HG03175 (cell line): Measurements from ENCODE around the gene NOB1.
A peak's percentile ranks its signal among the peaks of the same experiment; 100 is the strongest.
"Not testable (repeated sequence)": the region's sequence is repeated elsewhere in the genome, so short reads cannot be mapped to it uniquely, and the experiment has no call there.

Source experiments
- ATAC-seq: cut with Tn5 transposase; IDR thresholded peaks from one replicate; pipeline ENCODE4 v1.9.1; 2021; ENCODE audit warnings: mild to moderate bottlenecking, moderate library complexity; ENCODE audit not compliant: unreplicated experiment

The NOB1 gene

DNA sequence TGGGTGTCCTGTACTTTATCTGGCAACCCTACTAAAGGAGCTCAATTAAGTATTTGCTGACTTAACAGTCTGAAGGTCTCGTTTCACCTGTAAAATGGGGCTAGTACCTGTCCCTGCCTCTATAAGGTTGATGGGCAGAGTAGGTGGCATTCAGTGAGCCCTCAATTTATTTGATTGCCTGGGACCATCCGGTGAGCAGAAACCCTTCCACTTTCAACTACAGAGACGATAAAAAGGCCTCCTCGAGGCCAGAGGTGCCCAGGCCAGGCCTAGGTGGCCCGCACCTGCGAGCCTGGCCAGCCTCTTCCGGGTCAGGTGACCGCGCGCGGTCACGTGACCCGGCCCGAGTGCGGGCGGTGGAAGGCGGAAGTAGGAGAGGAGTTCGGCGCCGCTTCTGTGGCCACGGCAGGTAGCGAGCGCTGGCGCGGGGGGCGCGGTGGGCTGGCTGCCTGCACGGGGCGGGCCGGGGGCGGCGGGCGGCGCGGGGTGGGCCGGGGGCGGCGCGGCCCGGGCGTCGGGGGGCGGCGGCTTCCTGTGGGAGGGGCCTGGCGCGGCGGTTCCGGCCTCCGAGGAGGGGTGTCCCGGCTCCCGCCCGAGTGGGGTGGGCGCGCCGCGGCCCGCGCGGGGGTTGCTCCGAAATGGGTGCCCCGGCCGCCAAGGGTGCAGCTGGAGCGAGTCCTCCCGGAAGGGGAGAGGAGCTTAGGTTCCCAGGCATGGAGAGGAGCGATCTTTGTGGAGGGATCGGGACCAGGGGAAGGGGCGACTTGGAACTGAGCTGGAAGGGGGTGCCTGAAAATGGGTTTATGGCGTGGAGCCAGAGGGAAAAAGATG is 7.5 kb upstream of the NOB1 start, which contains the start of gene WWP2:
WWP2 (plus strand) TSS at position 350 of the 831 bp plus-strand sequence. CDS start 24,679 bp downstream, outside the sequence.
- ATAC-seq = peak; percentile 76

DNA sequence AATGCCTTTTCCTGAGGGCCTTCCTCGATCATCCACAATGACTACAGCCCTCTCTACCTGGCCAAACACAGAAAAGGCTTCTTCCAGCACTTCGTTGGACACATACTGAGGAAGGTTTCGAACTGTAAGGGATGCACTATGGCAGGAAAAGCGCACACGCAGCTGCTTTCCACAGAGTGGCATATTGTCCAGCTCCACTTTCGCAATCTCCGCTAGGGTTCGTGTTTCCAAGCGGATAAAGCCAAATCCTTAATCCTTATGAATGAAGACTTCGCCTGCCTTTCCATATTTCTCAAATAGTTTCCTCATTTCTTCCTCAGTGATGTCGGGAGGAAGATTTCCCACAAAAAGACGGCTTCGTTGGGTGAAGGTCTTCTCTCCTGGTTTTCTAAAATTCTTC is 2.6 kb upstream of the NOB1 start:
- ATAC-seq = not testable (repeated sequence)

DNA sequence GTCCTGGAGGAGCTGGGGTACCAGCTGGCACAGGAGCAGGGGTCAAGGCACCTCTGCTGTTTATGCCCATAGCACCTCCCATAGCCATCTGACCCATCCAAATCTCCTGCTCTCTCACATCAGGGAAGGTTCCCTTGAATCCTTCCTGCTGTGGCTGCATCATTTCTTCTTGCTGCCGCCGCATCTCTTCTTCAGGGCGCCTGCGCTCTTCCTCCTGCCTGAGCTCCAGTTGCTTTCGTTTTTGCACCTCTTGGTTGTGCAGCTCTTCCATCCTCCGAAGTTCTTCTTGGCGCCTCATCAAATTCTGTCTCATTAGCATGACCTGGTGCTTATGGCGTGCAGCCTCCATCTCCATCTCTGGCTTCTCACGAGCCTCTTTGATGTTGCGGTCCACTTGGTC is 2.0 kb upstream of the NOB1 start:
- no peak for ATAC-seq

DNA sequence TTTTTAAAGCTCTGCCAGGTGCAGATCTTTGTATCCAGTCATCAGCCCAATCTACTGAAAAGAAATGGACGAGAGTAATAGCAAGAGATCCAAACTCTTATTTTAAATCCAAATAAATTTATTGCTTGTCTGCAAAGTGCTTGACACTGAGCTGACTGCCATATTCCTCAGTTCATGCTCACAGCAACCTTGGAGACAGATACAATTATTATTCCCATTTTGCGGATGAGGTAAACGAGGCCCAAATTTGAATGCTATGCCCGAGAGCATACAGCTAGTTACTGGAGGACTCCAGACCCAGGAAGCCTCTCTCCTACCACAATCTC is 620 bp downstream of the NOB1 start:
- ATAC-seq = no peak

DNA sequence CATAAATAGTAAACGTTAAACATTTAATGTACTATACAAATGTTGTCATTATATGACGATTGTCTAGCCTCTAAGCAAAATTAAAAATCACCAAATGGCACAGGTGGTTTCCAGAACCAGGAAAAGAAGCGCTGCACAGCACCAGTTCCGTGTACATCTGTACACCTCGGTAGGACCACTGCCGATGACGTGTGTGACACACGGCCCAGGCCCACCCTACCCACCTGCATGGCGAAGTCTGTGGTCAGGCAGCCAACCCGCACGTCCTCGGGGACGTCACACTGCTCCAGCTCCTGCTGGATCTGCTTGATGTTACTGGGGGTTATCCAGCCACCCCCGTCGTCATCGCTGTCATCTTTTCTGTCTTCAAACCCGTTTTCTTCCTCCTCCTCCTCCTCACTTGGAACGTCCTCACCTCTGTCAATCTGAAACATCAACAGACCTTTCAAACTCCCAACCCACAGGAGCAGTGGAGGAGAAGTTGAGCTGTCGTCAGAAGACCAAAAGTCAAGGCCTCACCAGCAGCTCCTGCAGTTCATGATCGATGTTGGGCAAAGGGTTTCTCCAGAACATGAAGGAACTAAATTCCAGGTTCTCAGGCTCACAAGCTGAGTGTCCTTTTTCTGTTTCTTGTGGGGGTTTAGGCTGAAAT is 5.9 kb downstream of the NOB1 start:
- no peak for ATAC-seq

DNA sequence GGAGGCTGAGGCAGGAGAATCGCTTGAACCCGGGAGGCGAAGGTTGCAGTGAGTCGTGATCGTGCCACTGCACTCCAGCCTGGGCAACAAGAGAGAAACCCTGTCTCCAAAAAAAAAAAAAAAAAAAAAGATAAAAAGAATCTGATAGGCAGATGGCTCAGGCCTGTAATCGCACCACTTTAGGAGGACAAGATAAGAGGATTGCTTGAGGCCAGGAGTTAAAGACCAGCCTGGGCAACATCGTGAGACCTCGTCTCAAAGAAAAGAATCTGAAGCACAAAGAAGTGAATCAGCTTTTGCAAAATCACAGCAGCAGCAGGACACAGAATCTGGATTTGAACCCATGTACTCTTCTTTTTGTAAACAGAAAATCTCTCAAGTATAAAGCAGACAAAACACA is 7.6 kb downstream of the NOB1 start:
- ATAC-seq = no peak

DNA sequence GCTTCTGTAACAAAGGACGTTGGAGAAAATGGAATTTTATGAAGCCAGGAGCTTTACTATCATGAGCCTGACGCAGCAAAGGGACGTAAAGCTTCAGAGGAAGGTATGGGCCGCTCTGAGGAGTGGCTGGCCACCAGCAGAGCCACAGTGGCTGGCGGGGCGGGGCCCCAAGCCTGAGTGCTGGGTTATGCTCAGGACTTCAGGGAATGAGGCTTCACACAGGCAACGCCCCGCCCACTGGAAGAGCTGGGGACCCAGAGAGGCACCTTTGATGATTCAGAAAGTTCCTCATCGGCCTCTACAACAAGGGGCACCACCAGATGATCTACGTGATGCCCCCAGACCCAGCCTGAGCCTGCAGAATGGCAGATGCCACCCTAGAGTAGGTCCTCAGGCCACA is 8.8 kb downstream of the NOB1 start:
- no peak for ATAC-seq

DNA sequence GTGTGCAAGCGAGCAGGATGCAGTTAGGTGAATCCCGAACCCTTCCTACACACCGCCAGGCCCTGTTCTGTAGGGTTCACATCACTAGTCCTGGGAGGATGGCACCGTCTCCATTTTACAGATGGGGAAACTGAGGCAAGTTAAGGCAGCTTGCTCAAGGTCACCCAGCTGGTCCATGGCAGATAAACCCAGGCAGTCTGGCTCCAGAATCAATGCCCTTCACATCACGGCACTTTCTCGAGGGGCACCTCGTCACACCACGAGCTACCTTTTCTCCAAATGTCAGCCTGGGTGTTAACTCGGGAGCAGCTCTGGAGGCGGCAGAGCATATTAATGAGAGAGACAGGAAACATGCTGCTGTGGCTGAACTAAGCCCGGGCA is 9.5 kb downstream of the NOB1 start:
- ATAC-seq = no peak

DNA sequence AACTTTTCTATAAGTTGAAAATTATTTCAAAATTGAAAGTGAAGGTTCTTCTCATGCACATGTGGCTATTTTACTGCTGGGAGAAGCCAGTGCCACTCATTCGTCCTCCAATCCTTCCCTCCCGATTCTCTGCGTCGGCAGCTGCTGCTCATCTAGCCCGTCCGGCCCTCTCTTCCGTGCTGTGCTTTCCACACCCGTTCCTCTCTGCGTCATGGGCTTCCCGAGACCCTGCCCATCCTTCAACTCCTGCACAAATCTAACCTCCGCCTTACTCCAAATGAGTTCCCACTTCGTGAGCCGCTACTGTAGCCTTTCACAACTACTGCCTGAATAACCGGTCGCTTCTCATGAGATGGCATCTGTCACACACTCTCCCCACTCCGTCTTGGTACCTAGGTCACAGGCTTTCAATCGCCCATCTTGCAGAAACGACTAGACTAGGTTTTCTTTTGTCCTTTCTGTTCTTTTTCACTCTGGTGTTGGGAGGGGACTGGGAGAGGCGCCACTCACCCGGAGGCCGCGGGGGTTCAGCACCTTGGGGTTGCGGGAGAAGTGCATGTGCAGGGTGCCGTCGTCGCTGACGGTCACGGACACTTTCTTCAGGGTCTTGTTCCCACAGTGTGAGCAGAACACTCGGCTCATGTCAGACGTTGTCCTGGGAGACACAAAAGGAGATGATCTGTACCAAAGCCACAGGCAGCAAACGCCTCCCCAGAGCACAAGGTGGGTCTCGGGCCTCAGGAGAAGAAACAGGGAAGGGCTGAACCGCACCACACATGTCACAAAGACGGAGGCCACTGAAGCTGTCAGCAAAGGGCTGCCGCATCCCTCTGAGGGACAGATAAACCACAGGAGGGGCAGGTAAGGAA is 10.1 kb downstream of the NOB1 start:
- ATAC-seq = no peak

DNA sequence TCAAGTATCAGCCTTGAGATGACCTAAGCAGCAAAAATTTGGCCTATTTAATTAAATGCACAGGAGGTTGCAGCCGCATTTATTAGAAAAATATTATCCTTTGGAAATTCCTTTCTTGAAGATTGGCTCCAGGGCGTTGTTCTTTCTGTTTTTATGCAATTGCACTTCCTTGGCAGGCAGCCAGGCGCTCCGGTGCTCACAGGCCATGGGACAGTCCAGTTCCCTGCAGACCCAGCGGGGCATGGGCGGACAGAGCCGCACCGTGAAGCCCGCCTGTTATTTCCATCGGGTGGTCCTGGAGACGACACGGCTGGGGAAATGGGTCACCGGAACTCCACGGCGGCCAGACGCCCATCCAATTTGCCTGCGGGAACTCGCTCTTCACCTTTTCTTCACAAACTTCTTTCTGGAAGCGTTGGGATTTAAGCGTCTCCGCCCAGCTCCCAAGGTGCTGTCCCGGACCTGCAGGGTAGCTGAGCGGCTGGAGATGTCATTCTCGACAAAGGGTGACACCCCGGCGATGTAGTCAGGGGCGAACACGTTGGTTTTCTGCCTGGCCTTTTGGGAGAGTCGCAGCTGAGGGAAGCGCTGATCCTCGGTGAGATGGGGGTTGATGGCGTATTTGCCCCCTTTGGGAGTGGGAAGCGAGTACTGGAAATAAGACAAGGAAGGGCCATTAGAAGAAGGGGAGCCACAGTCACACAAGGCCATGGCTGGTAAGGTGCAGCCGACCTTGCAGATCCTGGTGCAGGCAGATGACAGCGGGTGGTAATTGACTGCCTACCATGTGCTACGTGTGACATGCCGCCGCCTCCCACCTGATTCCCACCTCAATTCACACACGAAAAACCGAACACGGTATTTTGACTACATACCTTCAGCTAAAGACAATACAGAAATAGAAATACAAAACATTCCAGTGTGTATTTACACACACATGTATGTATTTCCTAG is 12.5 kb downstream of the NOB1 start:
- no peak for ATAC-seq

DNA sequence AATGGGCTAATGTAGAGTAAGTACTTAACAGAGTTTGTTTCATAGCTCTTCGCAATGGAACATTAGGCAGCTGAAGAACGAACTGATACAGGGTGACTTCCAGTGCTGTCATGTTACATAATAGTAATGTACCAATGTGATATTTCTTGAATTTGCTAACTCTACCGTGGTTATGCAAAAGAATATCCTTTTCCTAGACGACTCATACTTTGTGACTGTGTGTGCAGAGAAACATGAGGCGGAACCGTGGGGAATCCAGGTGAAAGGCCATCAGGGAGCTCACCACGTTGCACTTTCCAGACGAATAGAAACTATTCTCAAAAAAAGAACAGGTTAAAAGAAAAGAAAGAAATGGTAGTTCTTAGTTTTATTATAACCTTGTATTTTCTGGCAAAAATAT is 13.2 kb downstream of the NOB1 start:
- no peak for ATAC-seq

DNA sequence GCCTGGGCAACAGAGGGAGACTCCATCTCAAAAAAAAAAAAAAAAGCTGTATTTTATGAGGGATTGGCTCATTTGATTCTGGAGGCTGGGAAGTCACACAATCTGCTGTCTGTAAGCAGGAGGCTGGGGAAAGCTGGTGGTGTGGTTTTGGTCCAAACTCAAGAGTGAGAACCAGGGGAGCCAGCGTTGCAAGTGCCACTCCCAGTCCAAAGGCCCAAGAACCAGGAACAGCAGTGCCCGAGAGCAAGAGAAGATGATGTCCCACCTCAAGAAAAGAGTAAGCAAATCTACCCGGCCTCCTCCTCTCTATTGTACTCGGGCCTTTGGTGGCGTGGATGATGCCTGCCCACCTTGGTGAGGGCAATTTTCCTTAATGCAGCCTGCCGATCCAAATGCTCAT is 22.6 kb downstream of the NOB1 start:
- no peak for ATAC-seq

DNA sequence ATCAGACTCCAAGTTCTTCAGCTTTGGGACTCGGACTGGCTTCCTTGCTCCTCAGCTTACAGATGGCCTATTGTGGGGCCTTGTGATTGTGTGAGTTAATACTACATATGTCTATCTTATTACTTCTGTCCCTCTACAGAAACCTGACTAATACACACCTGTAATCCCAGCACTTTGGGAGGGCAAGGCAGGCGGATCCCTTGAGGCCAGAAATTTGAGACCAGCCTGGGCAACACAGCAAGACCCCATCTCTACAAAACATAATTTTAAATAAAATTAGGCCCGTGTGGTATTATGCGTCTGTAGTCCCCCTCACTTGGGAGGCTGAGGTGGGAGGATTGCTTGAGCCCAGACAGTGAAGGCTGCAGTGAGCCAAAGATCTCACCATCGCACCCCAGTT is 23.4 kb downstream of the NOB1 start:
- ATAC-seq = not testable (repeated sequence)

DNA sequence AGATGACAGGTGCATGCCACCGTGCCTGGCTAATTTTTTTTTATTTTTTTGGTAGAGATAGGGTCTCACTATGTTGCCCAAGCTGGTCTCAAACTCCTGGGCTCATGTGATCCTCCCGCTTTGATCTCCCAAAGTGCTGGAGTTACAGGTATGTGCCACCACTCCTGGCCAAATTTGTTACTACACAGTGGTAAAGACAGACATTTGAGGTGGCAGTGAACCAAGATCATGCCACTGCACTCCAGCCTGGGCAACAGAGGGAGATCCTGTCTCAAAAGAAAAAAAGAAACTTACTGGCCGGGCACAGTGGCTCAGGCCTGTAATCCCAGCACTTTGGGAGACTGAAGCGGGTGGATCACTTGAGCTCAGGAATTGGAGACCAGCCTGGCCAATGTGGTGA is 25.7 kb downstream of the NOB1 start:
- ATAC-seq = not testable (repeated sequence)

DNA sequence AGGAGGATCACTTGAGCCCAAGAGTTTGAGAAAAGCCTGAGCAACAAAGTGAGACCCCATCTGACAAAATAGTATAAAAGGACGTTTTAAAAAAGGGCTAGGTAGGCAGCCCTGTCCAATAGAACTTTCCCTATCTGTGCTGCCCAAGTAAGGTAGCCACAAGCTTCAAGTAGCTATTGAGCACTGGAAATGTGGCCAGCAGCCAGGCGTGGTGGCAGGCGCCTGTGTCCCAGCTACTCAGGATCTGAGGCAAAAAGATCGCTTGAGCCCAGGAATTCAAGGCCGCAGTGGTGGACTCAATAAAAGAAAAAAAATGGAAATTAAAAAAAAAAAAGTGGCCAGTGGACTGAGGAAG is 26.8 kb downstream of the NOB1 start:
- ATAC-seq = no peak

DNA sequence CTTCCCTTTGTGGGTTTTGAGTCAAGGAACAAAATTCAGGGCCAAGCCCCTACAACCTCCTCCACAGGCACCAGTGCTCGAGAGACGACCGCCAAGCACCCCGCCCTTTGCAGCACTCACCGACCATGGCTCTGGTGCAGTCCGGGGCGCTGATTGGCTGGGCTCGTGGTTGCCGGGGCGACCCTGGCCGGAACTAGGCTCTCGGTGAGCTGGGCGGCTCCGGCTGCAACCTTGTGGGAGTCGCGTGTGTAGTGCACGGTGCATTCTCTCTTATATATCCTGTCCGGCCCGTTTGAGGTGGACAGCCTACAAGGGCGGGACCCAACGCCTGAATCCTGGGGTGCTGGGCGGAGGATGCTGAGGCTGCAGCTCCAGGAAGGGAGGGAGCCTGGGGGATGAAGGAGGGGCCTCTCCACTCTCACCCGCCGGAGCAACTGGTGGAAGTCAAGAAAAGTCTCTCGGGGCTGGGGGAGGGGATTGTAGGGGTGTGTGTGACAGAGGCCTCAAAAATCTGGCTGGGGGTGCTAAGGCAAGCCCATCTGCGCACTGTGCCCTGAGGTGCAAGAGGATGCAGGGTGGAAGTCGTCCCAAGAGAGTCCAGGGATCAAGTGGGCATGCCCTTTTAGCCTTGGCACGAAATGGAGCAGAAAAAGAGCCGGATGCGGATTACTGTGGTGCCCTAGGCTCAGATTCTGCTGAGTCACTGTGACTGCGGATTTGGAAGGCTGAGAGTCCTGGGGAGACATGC is 28.2 kb downstream of the NOB1 start, which contains the start of gene NQO1:
NQO1 (minus strand) TSS at position 248 of the 748 bp plus-strand sequence; CDS start at position 127, 121 bp downstream.
- peak; percentile 99 for ATAC-seq

DNA sequence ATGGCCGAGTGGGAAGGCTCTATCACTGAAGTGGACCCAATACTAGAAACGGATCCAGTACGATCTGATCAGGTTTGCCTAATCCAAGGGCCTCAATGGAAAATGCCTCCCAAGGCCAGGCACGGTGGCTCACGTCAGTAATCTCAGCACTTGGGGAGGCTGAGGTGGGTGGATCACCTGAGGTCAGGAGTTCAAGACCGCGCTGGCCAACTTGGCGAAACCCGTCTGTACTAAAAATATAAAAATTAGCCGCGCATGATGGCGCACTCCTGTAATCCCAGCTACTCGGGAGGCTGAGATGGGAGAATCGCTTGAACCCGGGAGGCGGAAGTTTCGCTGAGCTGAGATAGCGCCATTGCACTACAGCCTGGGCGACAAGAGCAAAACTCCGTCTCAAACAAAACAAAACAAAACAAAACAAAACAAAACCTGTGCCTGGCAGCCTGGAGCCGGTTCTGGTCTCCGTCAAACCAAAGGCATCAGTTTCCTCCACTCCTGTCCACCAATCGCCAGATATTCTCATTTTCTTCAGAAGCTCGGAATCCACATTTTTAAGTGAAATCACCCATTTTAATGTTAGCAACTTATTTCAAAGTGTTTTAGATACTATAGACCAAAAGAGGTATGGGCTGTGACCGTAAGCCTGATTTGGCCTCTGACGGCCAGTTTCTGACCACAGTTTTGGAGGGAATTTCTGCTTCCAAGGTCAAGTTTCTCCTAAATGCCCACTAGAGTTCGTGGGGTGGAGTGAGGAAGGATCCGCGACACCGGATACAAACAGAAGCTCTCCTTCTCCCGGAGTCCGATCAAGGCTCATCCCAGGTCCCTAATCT is 29.0 kb downstream of the NOB1 start:
- no peak for ATAC-seq

DNA sequence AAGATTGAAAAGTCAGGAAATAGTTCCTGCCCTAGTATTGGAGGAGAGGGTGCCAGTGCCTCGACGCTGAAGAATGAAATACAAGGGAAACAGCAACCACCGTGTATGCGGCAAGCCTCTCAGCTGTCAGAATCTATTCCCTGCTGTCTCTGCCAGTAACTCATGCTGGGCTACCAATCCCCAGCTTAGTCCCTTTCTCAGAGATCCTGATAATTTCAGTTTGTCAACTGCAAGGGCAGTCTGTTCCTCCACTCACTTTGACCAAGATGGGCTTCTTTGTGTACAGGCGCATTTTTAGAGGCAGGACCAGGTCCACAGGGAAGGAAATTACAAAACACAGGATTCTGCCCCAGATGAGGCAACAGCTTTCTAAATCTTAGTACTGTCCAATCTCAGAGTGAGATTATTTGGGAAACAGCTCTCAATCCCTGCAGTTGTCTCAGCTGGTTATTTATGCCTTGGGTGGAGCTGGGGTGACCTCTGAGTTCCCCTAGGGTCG is 29.7 kb downstream of the NOB1 start:
- ATAC-seq = no peak

DNA sequence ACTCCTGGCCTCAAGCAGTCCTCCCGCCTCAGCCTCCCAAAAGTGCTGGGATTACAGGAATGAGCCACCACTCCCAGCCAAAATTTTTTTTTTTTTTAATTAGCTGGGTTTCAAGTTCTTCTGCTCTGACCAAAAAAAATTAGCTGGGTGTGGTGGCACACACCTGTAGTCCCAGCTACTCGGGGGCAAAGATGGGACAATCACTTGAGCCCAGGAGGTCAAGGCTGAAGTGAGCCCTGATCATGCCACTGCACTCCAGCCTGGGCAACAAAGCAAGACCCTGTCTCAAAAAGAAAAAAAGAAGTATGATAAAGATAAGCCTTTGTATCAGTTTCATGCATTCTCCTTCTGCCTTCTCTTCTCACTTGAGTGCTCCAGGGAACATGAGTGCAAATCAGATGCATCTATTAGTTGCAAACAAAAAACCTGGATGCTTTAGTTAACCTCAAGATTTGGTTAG is 30.3 kb downstream of the NOB1 start:
- ATAC-seq = no peak
